NB4 (cell line): ENCODE measurements around the gene SLAMF7.
A peak's percentile ranks its signal among the peaks of the same experiment; 100 is the strongest.

Source experiments
- CTCF ChIP-seq: IDR thresholded peaks from one replicate; pipeline ENCODE4 v1.5.1; 2012; ENCODE audit warnings: low read depth, low read length
- POLR2A ChIP-seq: IDR thresholded peaks from 2 replicates; pipeline ENCODE4 v1.6.1; 2011; ENCODE audit warnings: mild to moderate bottlenecking; ENCODE audit not compliant: insufficient read length; ENCODE audit errors: extremely low read depth

GRCh38 chr1:160748181-160748877 is 9.3 kb downstream of the SLAMF7 start:
- TF ChIP-seq CTCF (peak; percentile 46), POLR2A (no peak)
